Astrocyte of the cerebellum (primary cell): Measurements from ENCODE around the gene HSD17B7.
"Not testable (repeated sequence)": the region's sequence is repeated elsewhere in the genome, so short reads cannot be mapped to it uniquely, and the experiment has no call there.

Experiments used
- DNase-seq: peaks from one replicate; pipeline ENCODE4 v3.0.0-alpha.2; 2011; ENCODE audit warnings: low read depth
- H3K4me3 ChIP-seq: 2 replicates; pipeline ENCODE4 v1.5.1; 2011; ENCODE audit warnings: mild to moderate bottlenecking, low read depth, low read length, moderate library complexity
- CTCF ChIP-seq: IDR thresholded peaks from 2 replicates; pipeline ENCODE4 v1.5.1; 2012; ENCODE audit warnings: low read length, low read depth, moderate library complexity, mild to moderate bottlenecking; ENCODE audit errors: missing control alignments
- in situ Hi-C: cut with HindIII; loops from 2 replicates; pipeline ENCODE4 v1.10.0; 2017; ENCODE audit warnings: low sequenced_read_pairs

HSD17B7 gene

GRCh38 chr1:162756523-162756922 lies 34.0 kb upstream of the HSD17B7 start:
- no peak for TF ChIP-seq CTCF
- in situ Hi-C loops, result no loop called here
- H3K4me3 ChIP-seq, result no peak overlapping the region
- DNase-seq, result no peak

- in situ Hi-C loops, result no loop called here
- no peak for DNase-seq
- no peak overlapping the region for H3K4me3 ChIP-seq
- no peak for TF ChIP-seq CTCF
These were observed 33.0 kb upstream of the HSD17B7 start for GRCh38 chr1:162757476-162757875.

- DNase-seq, result no peak
- in situ Hi-C loops, result no loop called here
- no peak for TF ChIP-seq CTCF
- no peak overlapping the region for H3K4me3 ChIP-seq
These were observed 24.7 kb upstream of the HSD17B7 start for GRCh38 chr1:162765788-162766187.

- no peak overlapping the region for H3K4me3 ChIP-seq
- in situ Hi-C loops, result no loop called here
- TF ChIP-seq CTCF, result no peak
- DNase-seq, result no peak
These were observed 17.8 kb upstream of the HSD17B7 start for GRCh38 chr1:162772571-162773154.

- TF ChIP-seq CTCF, result no peak
- no peak overlapping the region for H3K4me3 ChIP-seq
- in situ Hi-C loops, result no loop called here
- DNase-seq, result no peak
These were observed 16.5 kb upstream of the HSD17B7 start for GRCh38 chr1:162774007-162774406.

GRCh38 chr1:162779043-162779442 lies 11.5 kb upstream of the HSD17B7 start:
- no peak overlapping the region for H3K4me3 ChIP-seq
- DNase-seq, result no peak
- in situ Hi-C loops, result no loop called here
- no peak for TF ChIP-seq CTCF

- no peak for DNase-seq
- H3K4me3 ChIP-seq, result no peak overlapping the region
- in situ Hi-C loops, result no loop called here
- no peak for TF ChIP-seq CTCF
These were observed 7.8 kb upstream of the HSD17B7 start for GRCh38 chr1:162782671-162783070.

GRCh38 chr1:162784926-162785325 lies 5.6 kb upstream of the HSD17B7 start:
- DNase-seq, H3K4me3 ChIP-seq, in situ Hi-C loops: not testable (repeated sequence)

- H3K4me3 ChIP-seq, DNase-seq, in situ Hi-C loops: not testable (repeated sequence)
These were observed 1.7 kb upstream of the HSD17B7 start for GRCh38 chr1:162788783-162789182.

GRCh38 chr1:162790985-162791357 lies 469 bp downstream of the HSD17B7 start:
- peak overlapping the region; percentile 42 for H3K4me3 ChIP-seq
- DNase-seq, in situ Hi-C loops: not testable (repeated sequence)
